HG03442 (cell line): Measurements from ENCODE around the gene ACTR5.
"Not testable (repeated sequence)": the region's sequence is repeated elsewhere in the genome, so short reads cannot be mapped to it uniquely, and the experiment has no call there.

Experiments used
- ATAC-seq: cut with Tn5 transposase; IDR thresholded peaks from one replicate; pipeline ENCODE4 v1.9.1; 2021; ENCODE audit warnings: mild to moderate bottlenecking, moderate library complexity; ENCODE audit not compliant: unreplicated experiment

ACTR5 gene

GRCh38 chr20:38764567-38765318, 16.5 kb downstream of the ACTR5 start:
- no peak for ATAC-seq

DNA sequence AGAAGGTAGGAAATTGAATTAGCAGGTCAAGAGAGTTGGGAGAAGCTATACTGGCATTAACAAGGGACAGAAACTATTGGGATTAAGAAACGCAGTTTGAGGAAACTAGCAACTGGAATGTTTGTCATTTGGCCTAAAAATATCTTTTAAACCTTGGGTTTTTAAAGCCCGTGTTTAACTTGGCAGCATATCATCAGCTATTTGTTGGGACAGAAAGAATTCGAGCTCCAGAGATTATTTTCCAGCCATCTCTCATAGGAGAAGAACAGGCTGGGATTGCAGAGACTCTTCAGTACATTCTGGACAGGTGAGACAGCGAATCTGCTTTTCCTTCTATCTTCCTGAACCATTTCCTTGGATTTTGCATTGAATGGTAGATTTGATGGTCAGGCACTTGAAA, 17.8 kb downstream of the ACTR5 start:
- no peak for ATAC-seq

- no peak for ATAC-seq
Measured at GRCh38 chr20:38769376-38770295, 21.4 kb downstream of the ACTR5 start.

DNA sequence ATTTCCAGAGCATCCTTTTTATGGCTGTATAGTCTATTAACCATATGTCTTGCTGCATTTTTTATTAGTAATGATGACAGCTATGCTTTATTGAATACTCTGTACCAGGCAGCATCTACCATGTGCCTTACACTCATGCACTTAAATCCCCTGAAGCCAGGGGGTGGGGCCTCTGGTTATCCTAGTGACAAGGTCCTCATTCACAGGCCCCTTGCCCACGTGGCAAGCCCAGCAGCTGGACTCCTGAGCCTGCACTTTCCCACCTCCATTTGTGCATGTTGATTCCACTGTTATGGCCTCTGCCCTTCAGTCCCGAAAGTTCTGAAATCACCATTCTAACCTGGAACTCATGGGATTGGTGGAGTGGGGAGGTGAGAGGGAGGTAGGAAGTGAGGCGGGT, 22.3 kb downstream of the ACTR5 start:
- ATAC-seq: no peak

DNA sequence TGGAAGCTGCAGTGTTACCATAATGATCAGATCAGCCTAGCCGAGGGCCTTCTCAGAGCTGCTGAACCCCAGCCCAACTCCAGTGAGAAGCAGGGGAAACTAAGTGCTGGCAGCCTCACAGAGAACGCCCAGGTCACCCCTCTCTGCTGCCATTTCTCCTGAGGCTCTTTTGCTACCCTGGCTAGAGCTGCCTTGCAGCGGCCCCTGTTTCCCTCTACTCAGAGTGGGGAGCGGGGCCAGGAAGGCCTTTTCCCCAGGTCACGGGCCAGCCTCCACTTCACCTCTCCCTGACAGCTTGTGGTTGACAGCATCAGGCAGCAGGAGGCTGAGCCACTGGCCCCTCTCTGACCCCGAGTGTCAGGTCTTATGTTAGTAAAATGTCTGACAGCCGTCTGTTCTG, 22.7 kb downstream of the ACTR5 start:
- no peak for ATAC-seq

DNA sequence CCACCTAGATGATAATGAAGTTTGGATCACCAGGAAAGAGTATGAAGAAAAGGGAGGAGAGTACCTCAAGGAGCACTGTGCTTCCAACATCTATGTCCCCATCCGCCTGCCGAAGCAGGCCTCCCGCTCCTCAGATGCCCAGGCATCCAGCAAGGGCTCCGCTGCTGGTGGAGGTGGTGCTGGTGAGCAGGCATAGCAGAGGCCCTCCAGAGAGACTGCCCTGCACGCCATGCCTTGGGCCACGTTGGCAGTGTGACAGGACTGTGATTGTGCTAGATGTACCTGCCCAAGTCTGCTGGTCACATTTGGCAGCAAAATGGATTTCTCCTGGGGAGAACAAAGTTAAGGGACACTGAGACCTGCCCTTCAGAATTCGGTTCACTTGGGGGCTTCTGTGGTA, 23.4 kb downstream of the ACTR5 start:
- no peak for ATAC-seq

- no peak for ATAC-seq
Measured at GRCh38 chr20:38774167-38774566, 25.9 kb downstream of the ACTR5 start.

- ATAC-seq: no peak
Measured at GRCh38 chr20:38776363-38776762, 28.1 kb downstream of the ACTR5 start.

DNA sequence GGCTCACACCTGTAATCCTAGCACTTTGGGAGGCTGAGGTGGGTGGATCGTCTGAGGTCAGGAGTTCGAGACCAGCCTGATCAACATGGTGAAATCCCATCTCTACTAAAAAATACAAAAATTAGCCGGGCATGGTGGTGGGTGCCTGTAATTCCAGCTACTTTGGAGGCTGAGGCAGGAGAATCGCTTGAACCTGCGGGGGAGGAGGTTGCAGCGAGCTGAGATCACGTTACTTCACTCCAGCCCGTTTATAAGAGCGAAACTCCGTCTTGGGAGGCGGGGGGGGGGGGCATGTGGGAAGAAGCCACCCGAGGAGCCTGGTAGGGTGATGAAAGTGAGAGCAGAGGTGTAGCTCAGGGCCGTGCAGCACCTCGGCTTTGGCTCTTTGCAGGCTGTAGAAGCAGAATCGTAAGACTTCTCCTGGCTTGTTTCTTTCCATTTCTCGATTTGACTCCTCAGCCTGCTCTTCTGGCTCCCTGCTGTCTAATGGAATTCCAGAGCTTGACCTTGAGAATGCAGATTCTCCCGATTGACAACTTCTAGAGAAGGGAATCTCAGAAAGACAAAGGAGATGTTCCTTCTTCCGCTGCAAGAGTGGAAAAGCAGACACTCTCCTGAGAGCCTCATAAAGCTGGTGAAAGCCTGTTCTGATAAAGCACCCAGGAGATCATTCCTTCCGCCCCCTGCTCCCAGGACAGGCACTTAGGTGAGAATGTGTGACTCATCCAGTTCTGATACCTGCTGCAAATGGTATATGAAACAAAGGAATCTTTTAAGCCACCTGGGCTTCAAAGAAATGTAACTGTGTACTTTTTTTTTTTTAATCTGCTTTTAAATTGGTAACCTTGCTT, 31.2 kb downstream of the ACTR5 start:
- ATAC-seq: no peak

DNA sequence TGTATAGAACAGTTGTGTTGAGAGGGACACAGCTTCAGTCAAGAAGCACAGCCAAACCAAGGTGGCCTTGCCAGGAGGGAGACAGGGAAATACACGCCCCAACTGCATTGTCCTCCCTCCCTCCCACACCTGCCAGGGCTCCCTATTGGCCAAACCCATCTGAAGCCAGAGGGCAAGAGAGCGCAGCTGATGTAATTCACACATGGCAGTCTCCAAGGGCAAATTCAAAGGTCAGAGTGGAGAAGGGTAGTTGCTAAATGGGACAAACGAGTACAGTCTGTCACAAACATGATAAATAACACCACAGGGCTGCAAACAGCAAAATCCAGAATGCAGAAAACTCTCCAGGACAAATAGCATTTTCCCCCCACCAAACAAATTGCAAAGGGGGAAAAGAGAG, 34.0 kb downstream of the ACTR5 start:
- ATAC-seq: no peak

- ATAC-seq: no peak
Measured at GRCh38 chr20:38787870-38788269, 39.6 kb downstream of the ACTR5 start.

DNA sequence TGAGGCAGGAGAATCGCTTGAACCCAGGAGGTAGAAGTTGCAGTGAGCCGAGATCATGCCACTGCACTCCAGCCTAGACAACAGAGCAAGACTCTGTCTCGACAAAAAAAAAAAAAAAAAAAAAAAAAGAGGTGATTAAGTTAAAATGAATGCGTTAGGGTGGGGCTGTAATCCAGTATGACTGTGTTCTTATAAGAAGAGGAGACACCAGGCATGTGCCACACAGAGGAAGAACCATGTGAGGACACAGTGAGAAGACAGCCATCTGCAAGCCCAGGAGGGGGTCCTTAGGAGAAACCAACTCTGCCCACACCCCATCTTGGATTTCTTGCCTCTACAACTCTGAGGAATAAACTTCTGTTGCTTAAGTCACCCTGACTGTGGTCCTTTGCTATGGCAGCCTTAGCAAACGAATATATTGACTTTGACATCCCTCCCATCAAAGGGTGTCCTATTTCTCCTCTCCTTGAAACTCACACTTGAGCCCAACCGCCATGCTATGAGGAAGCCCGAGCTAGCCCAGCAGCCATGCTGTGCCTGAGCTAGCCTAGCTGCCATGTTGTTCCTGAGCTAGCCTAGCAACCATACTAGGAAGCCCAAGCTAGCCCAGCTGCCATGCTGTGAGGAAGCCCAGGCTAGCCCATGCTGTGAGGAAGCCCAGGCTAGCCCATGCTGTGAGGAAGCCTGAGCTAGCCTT, 41.4 kb downstream of the ACTR5 start:
- no peak for ATAC-seq

DNA sequence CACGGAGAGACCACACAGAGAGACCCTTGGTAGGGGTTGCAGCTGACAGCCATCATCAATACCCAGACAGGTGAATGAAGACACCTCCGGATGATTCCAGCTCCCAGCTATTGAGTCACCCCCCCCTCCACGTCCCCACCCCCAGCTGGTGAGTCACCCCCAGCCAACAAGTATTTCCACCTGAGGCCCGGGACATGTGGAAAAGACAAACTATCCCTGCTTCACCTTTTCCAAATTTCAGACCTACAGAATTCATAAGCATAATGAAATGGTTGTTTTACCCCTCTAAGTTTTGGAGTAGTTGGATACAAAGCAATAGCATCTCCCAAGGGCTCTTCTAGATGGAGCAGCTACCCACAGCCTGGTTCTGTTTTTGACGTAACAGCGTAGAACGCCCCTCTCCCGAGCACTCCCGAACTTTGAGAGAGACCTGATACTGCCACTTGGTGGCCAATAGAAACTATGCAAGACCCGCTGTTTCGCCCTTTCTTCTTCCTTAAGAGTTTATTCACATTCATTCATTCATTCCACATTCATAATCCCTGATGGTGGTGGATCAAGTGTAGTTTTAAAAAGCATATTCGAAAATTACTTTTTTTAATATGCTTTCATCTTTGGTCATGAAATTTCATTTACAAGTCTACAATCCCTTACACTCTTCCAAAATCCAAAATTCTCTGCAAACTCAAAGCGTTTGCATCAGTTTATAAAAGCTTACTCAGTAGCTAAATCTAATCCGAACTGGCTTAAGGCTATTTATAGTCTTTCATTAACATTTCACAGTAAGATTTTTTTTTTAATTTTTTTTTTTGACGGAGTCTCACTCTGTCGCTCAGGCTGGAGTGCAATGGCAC, 42.2 kb downstream of the ACTR5 start:
- no peak for ATAC-seq

- ATAC-seq: no peak
Measured at GRCh38 chr20:38791291-38791690, 43.0 kb downstream of the ACTR5 start.

DNA sequence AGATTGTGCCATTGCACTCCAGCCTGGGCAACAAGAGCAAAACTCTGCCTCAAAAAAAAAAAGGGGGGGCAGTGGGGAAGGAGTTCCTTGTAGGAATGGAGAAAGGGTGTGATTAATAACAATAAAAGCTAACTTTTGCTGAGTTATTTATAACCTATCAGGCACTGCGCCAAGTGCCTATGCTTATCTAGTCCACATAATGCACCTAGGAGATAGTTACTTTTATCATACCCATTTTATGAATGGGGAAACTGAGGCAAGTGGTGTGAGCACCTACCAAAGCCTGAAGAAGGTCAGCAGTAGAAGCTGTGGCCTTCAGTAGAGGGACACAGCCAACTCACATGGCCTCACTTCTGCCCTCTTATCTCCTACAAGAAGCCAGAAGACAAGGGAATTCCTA, 43.7 kb downstream of the ACTR5 start:
- ATAC-seq: no peak

DNA sequence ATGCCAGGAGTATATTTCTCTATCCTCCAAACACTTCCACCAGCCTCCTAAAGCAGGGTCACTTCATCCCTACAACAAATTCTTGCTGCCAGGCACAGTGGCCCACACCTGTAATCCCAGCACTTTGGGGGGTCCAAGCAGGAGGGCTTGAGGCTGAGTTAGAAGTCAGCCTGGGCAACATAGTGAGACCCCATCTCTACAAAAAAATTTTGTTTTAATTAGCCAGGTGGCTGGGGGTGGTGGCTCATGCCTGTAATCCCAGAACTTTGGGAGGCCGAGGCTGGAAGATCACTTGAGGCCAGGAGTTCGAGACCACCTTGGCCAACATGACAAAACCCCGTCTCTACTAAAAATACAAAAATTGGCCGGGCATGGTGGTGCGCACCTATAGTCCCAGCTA, 45.8 kb downstream of the ACTR5 start:
- not testable (repeated sequence) for ATAC-seq

GRCh38 chr20:38798266-38798665, 50.0 kb downstream of the ACTR5 start:
- ATAC-seq: no peak

DNA sequence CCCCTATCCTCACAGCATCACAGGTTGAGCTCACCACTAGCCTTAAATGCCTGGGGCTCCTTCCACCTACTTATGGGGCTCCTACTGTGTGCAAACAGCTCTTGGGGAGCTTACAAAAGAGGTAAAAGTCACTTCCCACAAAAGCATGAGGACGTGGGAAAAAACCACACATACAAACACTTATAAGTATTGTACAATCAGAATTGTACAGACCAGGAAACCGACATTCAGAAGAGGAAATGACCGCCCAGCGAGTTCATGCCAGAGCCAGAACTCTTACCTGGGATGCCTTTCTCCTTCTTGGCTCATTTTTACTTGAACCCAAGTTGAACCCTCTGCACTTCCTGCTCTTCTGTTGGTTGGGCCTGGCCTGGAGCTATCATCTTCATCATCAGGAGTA, 50.9 kb downstream of the ACTR5 start:
- no peak for ATAC-seq

GRCh38 chr20:38800882-38801281, 52.6 kb downstream of the ACTR5 start:
- ATAC-seq: no peak

- no peak for ATAC-seq
Measured at GRCh38 chr20:38804221-38804620, 56.0 kb downstream of the ACTR5 start.
